Activated CD4-positive, alpha-beta T cell treated with anti-CD3 and anti-CD28 coated beads, Interleukin-2, amount 10 ng/mL, durations not matched to agents 7 days and 5 days (primary cell): ENCODE results near the gene RNF152. TPM values are rescaled to one million over a fixed set of nuclear protein-coding genes. Genes with fewer than 3 reads are reported as not detected.

Source experiments
- CTCF ChIA-PET: fragments of 350-600 bp; sonication (Branson Sonifier 250); formaldehyde crosslinking; loops from one replicate; lab custom pipeline; 2021; ENCODE audit warnings: antibody characterized with exemption; lab: Charles Lee
- POLR2A ChIA-PET: fragments of 350-600 bp; sonication (Branson Sonifier 250); formaldehyde crosslinking; loops from one replicate; lab custom pipeline; 2021; ENCODE audit warnings: antibody characterized with exemption; lab: Charles Lee
- DNase-seq: peaks from one replicate; pipeline ENCODE4 v3.0.0-alpha.2; 2020
- H3K27ac Mint-ChIP-seq: one replicate; pipeline ENCODE4 v1.8.0; 2021; ENCODE audit warnings: mild to moderate bottlenecking, moderate library complexity, mixed read lengths
- H3K27me3 Mint-ChIP-seq: one replicate; pipeline ENCODE4 v1.8.0; 2021; ENCODE audit warnings: mixed read lengths
- H3K36me3 Mint-ChIP-seq: one replicate; pipeline ENCODE4 v1.8.0; 2021; ENCODE audit warnings: low read depth, mixed read lengths
- H3K4me1 Mint-ChIP-seq: one replicate; pipeline ENCODE4 v1.8.0; 2021; ENCODE audit warnings: mixed read lengths
- H3K4me3 Mint-ChIP-seq: one replicate; pipeline ENCODE4 v1.8.0; 2021; ENCODE audit warnings: mild to moderate bottlenecking, moderate library complexity, mixed read lengths
- H3K9me3 Mint-ChIP-seq: one replicate; pipeline ENCODE4 v1.8.0; 2021; ENCODE audit warnings: mixed read lengths
- total RNA-seq, 2 experiments: library from RNA; stranded (reverse); gene quantifications; one replicate each; pipeline ENCODE4 v1.2.3, GENCODE V29; 2021

RNF152 gene
- total RNA-seq, 2 experiments from 2014 or later: 0.17 to 0.50 TPM

- DNase-seq: no peak
- H3K9me3 Mint-ChIP-seq: no peaks in the 10 kb centered on the region
- H3K36me3 Mint-ChIP-seq: no peaks in the 10 kb centered on the region
- ChIA-PET POLR2A (no interaction called here), CTCF (interaction anchor here (0.6 kb wide), 1 partner anchor 369 kb away, joined by 3 read pairs; no protein-coding TSS in a partner anchor)
- no peak overlapping the region for H3K4me3 Mint-ChIP-seq
- peaks cover 2% of the 10 kb centered on the region for H3K27me3 Mint-ChIP-seq
- H3K27ac Mint-ChIP-seq: no peak overlapping the region
- H3K4me1 Mint-ChIP-seq: no peaks in the 10 kb centered on the region
These were observed 36.1 kb downstream of the RNF152 start for GRCh38 chr18:61856678-61857077.

- POLR2A ChIA-PET: no interaction called here
These were observed 37.1 kb downstream of the RNF152 start for GRCh38 chr18:61855449-61856378.

GRCh38 chr18:61854578-61855448, 38.0 kb downstream of the RNF152 start:
- Mint-ChIP-seq H3K36me3 (no peaks in the 10 kb centered on the region), H3K9me3 (no peaks in the 10 kb centered on the region), H3K4me1 (no peaks in the 10 kb centered on the region), H3K27ac (no peak overlapping the region), H3K27me3 (peaks cover 2% of the 10 kb centered on the region), H3K4me3 (no peak overlapping the region)
- no peak for DNase-seq
- CTCF ChIA-PET: interaction anchor here (1.0 kb wide), 2 partner anchors 18 to 26 kb away, joined by 3 to 4 read pairs; no protein-coding TSS in a partner anchor
- POLR2A ChIA-PET: no interaction called here

More at GRCh38 chr18:61855449-61856378, 37.1 kb downstream of the RNF152 start:
- Mint-ChIP-seq H3K27ac (no peak overlapping the region), H3K27me3 (peaks cover 2% of the 10 kb centered on the region), H3K4me1 (no peaks in the 10 kb centered on the region), H3K36me3 (no peaks in the 10 kb centered on the region), H3K4me3 (no peak overlapping the region), H3K9me3 (no peaks in the 10 kb centered on the region)
- CTCF ChIA-PET: interaction anchor here (1.0 kb wide), 2 partner anchors 17 to 25 kb away, joined by 3 to 4 read pairs; no protein-coding TSS in a partner anchor
- DNase-seq: no peak

- H3K4me1 Mint-ChIP-seq: no peaks in the 10 kb centered on the region
- no peaks in the 10 kb centered on the region for H3K36me3 Mint-ChIP-seq
- no peaks in the 10 kb centered on the region for H3K9me3 Mint-ChIP-seq
- H3K27ac Mint-ChIP-seq: no peak overlapping the region
- H3K27me3 Mint-ChIP-seq: peaks cover 2% of the 10 kb centered on the region
- no peak overlapping the region for H3K4me3 Mint-ChIP-seq
- DNase-seq: no peak
- POLR2A ChIA-PET: no interaction called here
- CTCF ChIA-PET: interaction anchor here (0.6 kb wide), 1 partner anchor 349 kb away, joined by 3 read pairs; no protein-coding TSS in a partner anchor
These were observed 39.0 kb downstream of the RNF152 start for GRCh38 chr18:61853855-61854254.

- Mint-ChIP-seq H3K4me1 (no peaks in the 10 kb centered on the region), H3K36me3 (no peaks in the 10 kb centered on the region), H3K27ac (no peak overlapping the region), H3K27me3 (peaks cover 4% of the 10 kb centered on the region), H3K9me3 (no peaks in the 10 kb centered on the region), H3K4me3 (no peak overlapping the region)
- DNase-seq: no peak
- ChIA-PET POLR2A (no interaction called here), CTCF (interaction anchor here (0.6 kb wide), 2 partner anchors 14 to 60 kb away, joined by 3 read pairs; no protein-coding TSS in a partner anchor)
These were observed 40.3 kb downstream of the RNF152 start for GRCh38 chr18:61852496-61852895.

- H3K4me3 Mint-ChIP-seq: no peak overlapping the region
- no peaks in the 10 kb centered on the region for H3K9me3 Mint-ChIP-seq
- peaks cover 3% of the 10 kb centered on the region for H3K27me3 Mint-ChIP-seq
- H3K27ac Mint-ChIP-seq: no peak overlapping the region
- no peaks in the 10 kb centered on the region for H3K4me1 Mint-ChIP-seq
- no peak for DNase-seq
- POLR2A ChIA-PET: no interaction called here
- CTCF ChIA-PET: no interaction called here
- H3K36me3 Mint-ChIP-seq: no peaks in the 10 kb centered on the region
These were observed 40.8 kb downstream of the RNF152 start for GRCh38 chr18:61851940-61852451.

GRCh38 chr18:61851279-61851678, 41.5 kb downstream of the RNF152 start:
- H3K27me3 Mint-ChIP-seq: peaks cover 8% of the 10 kb centered on the region
- no peak overlapping the region for H3K27ac Mint-ChIP-seq
- H3K4me3 Mint-ChIP-seq: no peak overlapping the region
- no peak for DNase-seq
- no peaks in the 10 kb centered on the region for H3K4me1 Mint-ChIP-seq
- no peaks in the 10 kb centered on the region for H3K36me3 Mint-ChIP-seq
- ChIA-PET POLR2A (no interaction called here), CTCF (no interaction called here)
- H3K9me3 Mint-ChIP-seq: no peaks in the 10 kb centered on the region

GRCh38 chr18:61850756-61851155, 42.1 kb downstream of the RNF152 start:
- ChIA-PET POLR2A (no interaction called here), CTCF (no interaction called here)
- Mint-ChIP-seq H3K27ac (no peak overlapping the region), H3K4me1 (no peaks in the 10 kb centered on the region), H3K9me3 (no peaks in the 10 kb centered on the region), H3K4me3 (no peak overlapping the region), H3K36me3 (no peaks in the 10 kb centered on the region), H3K27me3 (peaks cover 13% of the 10 kb centered on the region)
- no peak for DNase-seq

GRCh38 chr18:61847164-61847791, 45.5 kb downstream of the RNF152 start:
- ChIA-PET CTCF (interaction anchor here (0.5 kb wide), 1 partner anchor 342 kb away, joined by 3 read pairs; no protein-coding TSS in a partner anchor), POLR2A (no interaction called here)
- DNase-seq: no peak
- Mint-ChIP-seq H3K36me3 (no peaks in the 10 kb centered on the region), H3K4me3 (no peak overlapping the region), H3K27ac (no peak overlapping the region), H3K4me1 (no peaks in the 10 kb centered on the region), H3K27me3 (peaks cover 18% of the 10 kb centered on the region), H3K9me3 (peaks cover 2% of the 10 kb centered on the region)

GRCh38 chr18:61845197-61845596, 47.6 kb downstream of the RNF152 start:
- no peak for DNase-seq
- Mint-ChIP-seq H3K4me1 (no peaks in the 10 kb centered on the region), H3K27me3 (peaks cover 18% of the 10 kb centered on the region), H3K27ac (no peak overlapping the region), H3K4me3 (no peak overlapping the region), H3K36me3 (no peaks in the 10 kb centered on the region), H3K9me3 (peaks cover 2% of the 10 kb centered on the region)
- CTCF ChIA-PET: no interaction called here
- POLR2A ChIA-PET: no interaction called here

GRCh38 chr18:61844726-61845125, 48.1 kb downstream of the RNF152 start:
- Mint-ChIP-seq H3K36me3 (no peaks in the 10 kb centered on the region), H3K9me3 (peaks cover 2% of the 10 kb centered on the region), H3K27ac (no peak overlapping the region), H3K4me1 (no peaks in the 10 kb centered on the region), H3K27me3 (peaks cover 18% of the 10 kb centered on the region), H3K4me3 (no peak overlapping the region)
- ChIA-PET CTCF (no interaction called here), POLR2A (no interaction called here)
- DNase-seq: no peak

- ChIA-PET CTCF (no interaction called here), POLR2A (no interaction called here)
- no peak for DNase-seq
- Mint-ChIP-seq H3K4me1 (no peaks in the 10 kb centered on the region), H3K27ac (no peak overlapping the region), H3K4me3 (no peak overlapping the region), H3K27me3 (peaks cover 15% of the 10 kb centered on the region), H3K36me3 (no peaks in the 10 kb centered on the region), H3K9me3 (peaks cover 2% of the 10 kb centered on the region)
These were observed 50.7 kb downstream of the RNF152 start for GRCh38 chr18:61842146-61842545.
